K562 (cell line): ENCODE data around the gene GNAZ. TPM values are rescaled to one million over a fixed set of nuclear protein-coding genes. Genes with fewer than 3 reads are reported as not detected.

Source experiments
- ATF6 ChIP-seq: sonication (generic); formaldehyde crosslinking; IDR thresholded peaks from 2 replicates; pipeline ENCODE4 v1.4.0; 2020; ENCODE audit warnings: mild to moderate bottlenecking, missing genetic modification reagents
- CEBPZ ChIP-seq: fragments of 150-350 bp; IDR thresholded peaks from 2 replicates; pipeline ENCODE4 v1.6.1; 2014; ENCODE audit warnings: low read depth, mild to moderate bottlenecking, low read length, borderline replicate concordance
- CHD7 ChIP-seq: fragments of 200-600 bp; sonication (generic); IDR thresholded peaks from one replicate; pipeline ENCODE4 v1.6.1; 2012; ENCODE audit warnings: mild to moderate bottlenecking, low read depth, low read length, inconsistent platforms
- DDX20 ChIP-seq: fragments of 450-650 bp; IDR thresholded peaks from 2 replicates; pipeline ENCODE4 v1.6.1; 2016; ENCODE audit warnings: missing genetic modification characterization, low read depth, mild to moderate bottlenecking, missing compliant biosample characterization, moderate library complexity
- ELK3 ChIP-seq: fragments of 450-650 bp; formaldehyde crosslinking; IDR thresholded peaks from 2 replicates; pipeline ENCODE4 v1.4.0; 2020; ENCODE audit warnings: mild to moderate bottlenecking
- FOXJ2 ChIP-seq: fragments of 200-800 bp; sonication (Bioruptor generic); IDR thresholded peaks from 2 replicates; pipeline ENCODE4 v1.6.1; 2016; ENCODE audit warnings: missing genetic modification characterization, missing compliant biosample characterization
- GATAD2A ChIP-seq: fragments of 450-650 bp; IDR thresholded peaks from 2 replicates; pipeline ENCODE4 v1.6.1; 2017
- KDM1A ChIP-seq, 2 experiments: fragments of 450-650 bp; IDR thresholded peaks; 2 replicates each; pipeline ENCODE4 v1.6.1; 2016; ENCODE audit warnings: mild to moderate bottlenecking in 2 of 2
- SRSF7 ChIP-seq: fragments of 200-400 bp; formaldehyde crosslinking; optimal IDR thresholded peaks from 2 replicates; pipeline ENCODE3; 2017; ENCODE audit warnings: mild to moderate bottlenecking, low read depth, low read length
- ZBED1 ChIP-seq: IDR thresholded peaks from 2 replicates; pipeline ENCODE4 v1.6.1; 2014
- ZNF444 ChIP-seq: fragments of 250-450 bp; sonication (Bioruptor Pico); IDR thresholded peaks from 2 replicates; pipeline ENCODE4 v1.4.0; 2020; ENCODE audit warnings: mild to moderate bottlenecking, moderate library complexity
- polyA plus RNA-seq, 8 experiments: library from polyadenylated mRNA; depleted of rRNA in 4 of 8; stranded (reverse) in 5 of 8; unstranded in 3 of 8; fragments of >200 nt; fragmentation: Nextera tagmentation in 2 of 8; fragmentation: Illumina TruSeq in 1 of 8; extraction: Ambion mirVana in 2 of 8; extraction: Trizol in 1 of 8; gene quantifications; 2 replicates each; pipeline versions ENCODE4 v1.2.1 to v1.2.3, GENCODE V29; 2011 to 2014; ENCODE audit warnings: inconsistent platforms in 1 of 8, missing spikeins in 1 of 8
- total RNA-seq, 7 experiments: library from RNA; depleted of rRNA in 6 of 7; stranded (reverse); fragments of >200 nt in 6 of 7; fragmentation: Illumina TruSeq in 2 of 7; extraction: Trizol in 2 of 7; gene quantifications; 2 replicates each; pipeline versions ENCODE4 v1.2.1 to v1.2.3, GENCODE V29; 2011 to 2021; ENCODE audit warnings: low replicate concordance in 1 of 7

GNAZ gene
- total and polyA plus RNA-seq, 9 of the 15 experiments (the other 6 are each of a cell fraction or from before 2014, with no cell fraction given), result 0.04 to 0.22 (median 0.13) TPM; not detected in 3

GRCh38 chr22:23091760-23092159, 21.4 kb downstream of the GNAZ start (continued):
- TF ChIP-seq CHD7, result no peak
- TF ChIP-seq ZNF444, result no peak
- TF ChIP-seq KDM1A (IDR thresholded peaks at IDR 0.05), result no peak
- no peak for TF ChIP-seq DDX20 (tag)
- TF ChIP-seq GATAD2A, result no peak
- no peak for TF ChIP-seq ELK3 (CRISPR knock-in tag)
- no peak for TF ChIP-seq SRSF7
- TF ChIP-seq ZBED1, result peak; percentile 44; the same call in 1 of the 2 replicates
- no peak for TF ChIP-seq ATF6 (CRISPR knock-in tag)
- no peak for TF ChIP-seq CEBPZ
- no peak for TF ChIP-seq FOXJ2 (tag)
